Right lobe of liver (tissue), 4 donors: ENCODE measurements around the gene DSC3.
"Not testable (repeated sequence)": the region's sequence is repeated elsewhere in the genome, so short reads cannot be mapped to it uniquely, and the experiment has no call there.

ENCODE experiments used
- CTCF ChIP-seq, 4 donors: fragments of 200-600 bp in 3 of 4; fragments of 450-650 bp in 1 of 4; IDR thresholded peaks; one replicate each; pipeline versions ENCODE4 v1.5.1 to v1.8.0; 2016 to 2022; ENCODE audit warnings: antibody characterized with exemption in 4 of 4, mild to moderate bottlenecking in 2 of 4
- POLR2A ChIP-seq: fragments of 450-650 bp; IDR thresholded peaks from one replicate; pipeline ENCODE4 v1.6.1; 2017; ENCODE audit warnings: antibody characterized with exemption, mild to moderate bottlenecking
- donor health status: DM: no; HTN: no; CAD: no.
- donor health status: DM: no; HTN: no; CAD: no.
- donor health status: DM: no; HTN: yes; CAD: no.

- TF ChIP-seq CTCF (IDR thresholded peaks at IDR 0.05); POLR2A: not testable (repeated sequence)
Observed at GRCh38 chr18:31037686-31038085, 4.9 kb downstream of the DSC3 start.
